Uterus (tissue), 2 donors: ENCODE data around the gene PRKAR2A.

Experiments used
- CTCF ChIP-seq, 4 experiments: fragments of 200-600 bp in 2 of 4; fragments of 450-650 bp in 2 of 4; sonication (generic) in 2 of 4; IDR thresholded peaks; one replicate each; pipeline ENCODE4 v1.5.1; 2016 to 2019; ENCODE audit warnings: antibody characterized with exemption in 4 of 4, mild to moderate bottlenecking in 2 of 4, moderate library complexity in 1 of 4
- POLR2A ChIP-seq, 2 donors: fragments of 450-650 bp; IDR thresholded peaks; one replicate each; pipeline ENCODE4 v1.6.1; 2016; ENCODE audit warnings: antibody characterized with exemption in 2 of 2, mild to moderate bottlenecking in 1 of 2, moderate library complexity in 1 of 2

GRCh38 chr3:48819234-48820221 lies 28.1 kb downstream of the PRKAR2A start:
- no peak for TF ChIP-seq CTCF (IDR thresholded peaks at IDR 0.05)
- no peak for TF ChIP-seq POLR2A (IDR thresholded peaks at IDR 0.05)
